Measurements from ENCODE around the gene HASPIN. TPM values are rescaled to one million over a fixed set of nuclear protein-coding genes. Genes with fewer than 3 reads are reported as not detected.

Gene HASPIN
- total and polyA plus RNA-seq, 2 of the 13 experiments (the other 11 are each of a cell fraction or from before 2014, with no cell fraction given), result 2.7 to 8.1 TPM

GRCh38 chr17:3723556-3724377, at the start of gene HASPIN (continued):
- TF ChIP-seq ZNF720 (CRISPR knock-in tag; IDR thresholded peaks at IDR 0.05), result no peak
- TF ChIP-seq ZNF224 (CRISPR knock-in tag; IDR thresholded peaks at IDR 0.05), result no peak
- TF ChIP-seq ZNF580 (CRISPR knock-in tag; IDR thresholded peaks at IDR 0.05; ENCODE audit: borderline replicate concordance, low read depth), result peak; percentile 95
- TF ChIP-seq IKZF5 (CRISPR knock-in tag; IDR thresholded peaks at IDR 0.05), result peak; percentile 76; the same call in 1 of the 2 replicates
- TF ChIP-seq WIZ (CRISPR knock-in tag; IDR thresholded peaks at IDR 0.05), result peak; percentile 66; the same call in 1 of the 2 replicates
- peak; percentile 82 for TF ChIP-seq BRD4 (CRISPR knock-in tag; IDR thresholded peaks at IDR 0.05)
- peak; percentile 23; the same call in 1 of the 2 replicates for TF ChIP-seq SP5 (CRISPR knock-in tag; IDR thresholded peaks at IDR 0.05; ENCODE audit: borderline replicate concordance, low read depth)
- peak; percentile 94 for TF ChIP-seq RBFOX2 (IDR thresholded peaks at IDR 0.05; ENCODE audit: low read depth, low read length)
- peak; percentile 59 for TF ChIP-seq ETV5 (CRISPR knock-in tag; IDR thresholded peaks at IDR 0.05; ENCODE audit: borderline replicate concordance)
- TF ChIP-seq KDM5A (IDR thresholded peaks at IDR 0.05; ENCODE audit: borderline replicate concordance, low read length), result peak; percentile 74
- TF ChIP-seq CHD2 (IDR thresholded peaks at IDR 0.05; ENCODE audit: low read depth, low read length), result peak; percentile 98
- TF ChIP-seq THAP11 (CRISPR knock-in tag; IDR thresholded peaks at IDR 0.05), result peak; percentile 87
- TF ChIP-seq ISL2 (CRISPR knock-in tag; IDR thresholded peaks at IDR 0.05), result peak; percentile 68
- TF ChIP-seq ZNF614 (CRISPR knock-in tag; IDR thresholded peaks at IDR 0.05; ENCODE audit: borderline replicate concordance), result peak; percentile 81; the same call in 1 of the 2 replicates
- TF ChIP-seq ZFP1 (CRISPR knock-in tag; IDR thresholded peaks at IDR 0.05), result 0 out of 2 replicates have a peak, but pooled peaks have one; percentile 40
- peak; percentile 99 for TF ChIP-seq HDAC1 (CRISPR knock-in tag; IDR thresholded peaks at IDR 0.05)
- TF ChIP-seq KLF16 (CRISPR knock-in tag; IDR thresholded peaks at IDR 0.05), result peak in 1 of 2 experiments; percentile 96; a peak in 2 of 4 replicates
- TF ChIP-seq CERS6 (CRISPR knock-in tag; IDR thresholded peaks at IDR 0.05), result no peak
- TF ChIP-seq KMT2B (CRISPR knock-in tag; IDR thresholded peaks at IDR 0.05), result peak; percentile 96
- TF ChIP-seq ZNF136 (CRISPR knock-in tag; IDR thresholded peaks at IDR 0.05; ENCODE audit: low read depth), result no peak; the same call in 1 of the 2 replicates
- peak; percentile 71 for TF ChIP-seq NR2C2 (CRISPR knock-in tag; IDR thresholded peaks at IDR 0.05; ENCODE audit: borderline replicate concordance)
- peak; percentile 44; the same call in 1 of the 2 replicates for TF ChIP-seq ZNF225 (CRISPR knock-in tag; IDR thresholded peaks at IDR 0.05)
- no peak; the same call in 1 of the 2 replicates for TF ChIP-seq ZNF772 (CRISPR knock-in tag; IDR thresholded peaks at IDR 0.05)
- peak; percentile 90; the same call in 1 of the 2 replicates for TF ChIP-seq ZGPAT (CRISPR knock-in tag; IDR thresholded peaks at IDR 0.05)
- no peak for TF ChIP-seq ZNF17 (CRISPR knock-in tag; IDR thresholded peaks at IDR 0.05)
- no peak for TF ChIP-seq RFXANK (CRISPR knock-in tag; IDR thresholded peaks at IDR 0.05)
- TF ChIP-seq IRF1 (CRISPR knock-in tag; IDR thresholded peaks at IDR 0.05; ENCODE audit: low read depth), result 0 out of 2 replicates have a peak, but pooled peaks have one; percentile 49

Measured in HepG2 (cell line).